PFSK-1 (cell line): ENCODE results near the gene RGS7.

Source experiments
- FOXP2 ChIP-seq: optimal IDR thresholded peaks from 2 replicates; pipeline ENCODE3; 2011; ENCODE audit warnings: borderline replicate concordance, control low read depth, inconsistent platforms; ENCODE audit not compliant: insufficient read depth; ENCODE audit errors: extremely low read length, extremely low read depth
- POLR2AphosphoS5 ChIP-seq: IDR thresholded peaks from 2 replicates; pipeline ENCODE4 v1.6.1; 2012; ENCODE audit warnings: low read depth, mild to moderate bottlenecking, control low read depth, low read length, moderate library complexity
- SIN3A ChIP-seq: IDR thresholded peaks from 2 replicates; pipeline ENCODE4 v1.6.1; 2012; ENCODE audit warnings: mild to moderate bottlenecking, low read length, moderate library complexity, borderline replicate concordance; ENCODE audit not compliant: insufficient read depth
- TF ChIP-seq, protein P1 (sequence below), 2 experiments: IDR thresholded peaks; 2 replicates each; pipeline versions ENCODE4 v1.6.1 to v1.8.0; 2011 to 2012; ENCODE audit warnings: low read depth in 2 of 2, low read length in 2 of 2, control low read depth in 1 of 2, inconsistent platforms in 1 of 2, mild to moderate bottlenecking in 1 of 2, moderate library complexity in 1 of 2; ENCODE audit not compliant: insufficient read depth in 1 of 2

DNA sequence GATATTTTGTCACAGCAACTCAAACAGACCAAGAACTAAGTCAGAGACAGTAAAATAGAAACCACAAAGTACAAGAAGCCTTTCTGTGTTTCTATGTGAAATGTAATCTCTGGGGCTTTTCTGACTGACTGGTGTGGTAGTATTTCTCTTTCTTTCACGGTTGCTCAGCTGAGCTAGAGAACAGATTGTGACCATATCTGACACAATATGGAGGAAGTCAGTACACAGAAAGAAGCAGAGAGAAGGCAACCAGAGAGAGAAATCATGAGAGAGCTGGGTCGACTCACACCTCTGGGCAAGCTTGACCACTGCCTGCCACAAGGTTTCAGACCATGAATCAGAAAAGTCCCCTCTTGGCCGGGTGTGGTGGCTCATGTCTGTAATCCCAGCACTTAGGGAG is 536.2 kb downstream of the RGS7 start:
- TF ChIP-seq POLR2AphosphoS5 (no peak), SIN3A (no peak), FOXP2 (no peak)
- TF ChIP-seq, protein P1, sequence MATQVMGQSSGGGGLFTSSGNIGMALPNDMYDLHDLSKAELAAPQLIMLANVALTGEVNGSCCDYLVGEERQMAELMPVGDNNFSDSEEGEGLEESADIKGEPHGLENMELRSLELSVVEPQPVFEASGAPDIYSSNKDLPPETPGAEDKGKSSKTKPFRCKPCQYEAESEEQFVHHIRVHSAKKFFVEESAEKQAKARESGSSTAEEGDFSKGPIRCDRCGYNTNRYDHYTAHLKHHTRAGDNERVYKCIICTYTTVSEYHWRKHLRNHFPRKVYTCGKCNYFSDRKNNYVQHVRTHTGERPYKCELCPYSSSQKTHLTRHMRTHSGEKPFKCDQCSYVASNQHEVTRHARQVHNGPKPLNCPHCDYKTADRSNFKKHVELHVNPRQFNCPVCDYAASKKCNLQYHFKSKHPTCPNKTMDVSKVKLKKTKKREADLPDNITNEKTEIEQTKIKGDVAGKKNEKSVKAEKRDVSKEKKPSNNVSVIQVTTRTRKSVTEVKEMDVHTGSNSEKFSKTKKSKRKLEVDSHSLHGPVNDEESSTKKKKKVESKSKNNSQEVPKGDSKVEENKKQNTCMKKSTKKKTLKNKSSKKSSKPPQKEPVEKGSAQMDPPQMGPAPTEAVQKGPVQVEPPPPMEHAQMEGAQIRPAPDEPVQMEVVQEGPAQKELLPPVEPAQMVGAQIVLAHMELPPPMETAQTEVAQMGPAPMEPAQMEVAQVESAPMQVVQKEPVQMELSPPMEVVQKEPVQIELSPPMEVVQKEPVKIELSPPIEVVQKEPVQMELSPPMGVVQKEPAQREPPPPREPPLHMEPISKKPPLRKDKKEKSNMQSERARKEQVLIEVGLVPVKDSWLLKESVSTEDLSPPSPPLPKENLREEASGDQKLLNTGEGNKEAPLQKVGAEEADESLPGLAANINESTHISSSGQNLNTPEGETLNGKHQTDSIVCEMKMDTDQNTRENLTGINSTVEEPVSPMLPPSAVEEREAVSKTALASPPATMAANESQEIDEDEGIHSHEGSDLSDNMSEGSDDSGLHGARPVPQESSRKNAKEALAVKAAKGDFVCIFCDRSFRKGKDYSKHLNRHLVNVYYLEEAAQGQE (IDR thresholded peaks at IDR 0.05; ENCODE audit: insufficient read depth in 1 of 2, low read depth in 2 of 2, low read length in 2 of 2) = no peak
